ENCODE measurements around the gene ZFYVE26.
"Not testable (repeated sequence)": the region's sequence is repeated elsewhere in the genome, so short reads cannot be mapped to it uniquely, and the experiment has no call there.

DNA sequence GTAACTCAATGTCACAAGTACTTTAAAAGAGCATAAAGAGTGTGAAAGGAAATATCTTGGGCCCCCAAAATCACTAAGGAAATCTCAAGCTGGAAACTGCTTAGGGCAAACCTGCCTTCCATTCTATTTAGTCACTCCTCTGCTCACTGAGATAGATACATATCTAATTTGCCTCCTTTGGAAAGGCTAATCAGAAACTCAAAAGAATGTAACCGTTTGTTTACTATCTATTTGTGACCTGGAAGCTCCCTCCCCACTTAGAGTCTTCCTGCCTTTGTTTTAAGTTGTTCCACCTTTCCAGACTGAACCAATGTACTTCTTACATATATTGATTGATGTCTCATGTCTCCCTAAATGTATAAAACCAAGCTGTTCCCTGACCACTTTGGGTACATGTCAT lies 106.6 kb downstream of the ZFYVE26 start:
- TF ChIP-seq EZH2, EZH2phosphoT487 (IDR thresholded peaks at IDR 0.05): not testable (repeated sequence)
- TF ChIP-seq, protein P1, sequence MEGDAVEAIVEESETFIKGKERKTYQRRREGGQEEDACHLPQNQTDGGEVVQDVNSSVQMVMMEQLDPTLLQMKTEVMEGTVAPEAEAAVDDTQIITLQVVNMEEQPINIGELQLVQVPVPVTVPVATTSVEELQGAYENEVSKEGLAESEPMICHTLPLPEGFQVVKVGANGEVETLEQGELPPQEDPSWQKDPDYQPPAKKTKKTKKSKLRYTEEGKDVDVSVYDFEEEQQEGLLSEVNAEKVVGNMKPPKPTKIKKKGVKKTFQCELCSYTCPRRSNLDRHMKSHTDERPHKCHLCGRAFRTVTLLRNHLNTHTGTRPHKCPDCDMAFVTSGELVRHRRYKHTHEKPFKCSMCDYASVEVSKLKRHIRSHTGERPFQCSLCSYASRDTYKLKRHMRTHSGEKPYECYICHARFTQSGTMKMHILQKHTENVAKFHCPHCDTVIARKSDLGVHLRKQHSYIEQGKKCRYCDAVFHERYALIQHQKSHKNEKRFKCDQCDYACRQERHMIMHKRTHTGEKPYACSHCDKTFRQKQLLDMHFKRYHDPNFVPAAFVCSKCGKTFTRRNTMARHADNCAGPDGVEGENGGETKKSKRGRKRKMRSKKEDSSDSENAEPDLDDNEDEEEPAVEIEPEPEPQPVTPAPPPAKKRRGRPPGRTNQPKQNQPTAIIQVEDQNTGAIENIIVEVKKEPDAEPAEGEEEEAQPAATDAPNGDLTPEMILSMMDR (IDR thresholded peaks at IDR 0.05): not testable (repeated sequence)
